ENCODE measurements around the gene PKNOX2.

DNA sequence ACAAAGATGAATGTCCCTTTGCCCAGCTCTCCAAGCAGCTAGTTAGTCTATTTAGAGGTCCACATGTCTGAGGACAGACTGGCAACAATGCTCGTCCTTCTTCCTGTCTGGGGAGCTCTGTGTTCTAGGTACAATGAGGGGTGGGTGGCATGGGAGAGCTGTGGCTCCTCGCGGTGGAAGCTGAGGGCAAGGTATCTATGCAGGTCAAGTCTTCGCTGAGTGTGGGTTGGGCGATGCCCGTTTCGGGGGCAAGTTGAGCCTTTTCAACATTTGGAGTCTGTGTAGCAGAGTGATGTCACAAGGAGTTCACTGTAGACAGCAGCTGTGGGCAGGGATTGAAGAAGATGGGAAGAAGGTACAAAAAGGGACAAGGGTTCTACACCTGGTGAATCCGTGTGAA, 168.3 kb downstream of the PKNOX2 start:
- TF ChIP-seq POLR2A (IDR thresholded peaks at IDR 0.05; ENCODE audit: low read depth, low read length) (no peak), TAF1 (IDR thresholded peaks at IDR 0.05; ENCODE audit: borderline replicate concordance, low read depth, low read length) (no peak)

Data from GM12892 (cell line).